HG03439 (cell line): ENCODE data around the gene RPS24.
"Not testable (repeated sequence)": the region's sequence is repeated elsewhere in the genome, so short reads cannot be mapped to it uniquely, and the experiment has no call there.

ENCODE experiments used
- ATAC-seq: cut with Tn5 transposase; IDR thresholded peaks from one replicate; pipeline ENCODE4 v1.9.1; 2021; ENCODE audit warnings: mild to moderate bottlenecking, moderate library complexity; ENCODE audit not compliant: unreplicated experiment

Gene RPS24

DNA sequence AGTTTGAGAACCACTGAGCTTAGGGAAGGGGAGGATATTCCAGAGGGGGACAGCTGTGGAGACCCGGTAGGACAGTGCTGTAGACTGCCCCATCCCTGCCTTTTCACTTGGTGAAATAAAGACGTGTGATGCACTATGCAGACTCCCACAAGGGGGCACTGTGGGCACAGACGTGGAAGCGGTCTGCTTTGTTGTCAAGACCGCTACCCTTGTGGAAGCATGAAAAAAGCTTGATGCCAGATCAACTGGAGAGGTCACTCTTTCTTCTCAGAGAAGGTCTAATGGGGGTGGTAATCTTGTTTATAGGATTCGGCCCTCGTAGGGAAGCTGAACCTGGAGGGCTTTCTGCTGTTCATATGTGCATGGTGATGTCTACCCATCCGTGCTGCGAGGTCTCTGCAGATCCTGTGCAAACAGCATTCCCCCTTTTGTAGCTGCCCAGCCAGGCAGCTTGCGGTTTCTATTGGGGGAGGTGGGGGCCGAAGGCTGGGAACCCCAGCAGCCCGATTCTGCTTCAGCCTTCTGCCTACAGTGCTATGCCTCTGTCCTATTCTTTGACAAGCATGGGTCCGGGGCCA, 13.7 kb downstream of the RPS24 start:
- no peak for ATAC-seq

DNA sequence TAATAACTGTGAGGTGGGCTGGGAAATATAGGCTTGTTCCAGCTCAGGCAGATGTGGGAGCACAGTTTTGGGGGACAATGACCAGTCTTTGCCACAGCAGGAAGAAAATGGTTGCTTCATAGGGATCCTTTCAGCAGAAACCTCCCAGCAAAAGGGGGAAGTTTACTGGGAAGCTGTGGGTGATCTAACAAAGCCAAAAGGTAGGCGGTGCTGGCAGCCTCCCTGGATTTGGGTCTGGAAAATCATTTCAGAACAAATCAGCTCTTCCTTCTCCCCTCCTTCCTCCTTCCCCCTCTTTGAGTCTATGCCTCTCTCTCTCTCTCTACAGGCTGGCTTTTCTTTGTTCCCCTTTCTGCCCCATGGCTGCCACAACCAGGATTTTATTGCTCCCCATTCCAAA, 16.2 kb downstream of the RPS24 start:
- no peak for ATAC-seq

DNA sequence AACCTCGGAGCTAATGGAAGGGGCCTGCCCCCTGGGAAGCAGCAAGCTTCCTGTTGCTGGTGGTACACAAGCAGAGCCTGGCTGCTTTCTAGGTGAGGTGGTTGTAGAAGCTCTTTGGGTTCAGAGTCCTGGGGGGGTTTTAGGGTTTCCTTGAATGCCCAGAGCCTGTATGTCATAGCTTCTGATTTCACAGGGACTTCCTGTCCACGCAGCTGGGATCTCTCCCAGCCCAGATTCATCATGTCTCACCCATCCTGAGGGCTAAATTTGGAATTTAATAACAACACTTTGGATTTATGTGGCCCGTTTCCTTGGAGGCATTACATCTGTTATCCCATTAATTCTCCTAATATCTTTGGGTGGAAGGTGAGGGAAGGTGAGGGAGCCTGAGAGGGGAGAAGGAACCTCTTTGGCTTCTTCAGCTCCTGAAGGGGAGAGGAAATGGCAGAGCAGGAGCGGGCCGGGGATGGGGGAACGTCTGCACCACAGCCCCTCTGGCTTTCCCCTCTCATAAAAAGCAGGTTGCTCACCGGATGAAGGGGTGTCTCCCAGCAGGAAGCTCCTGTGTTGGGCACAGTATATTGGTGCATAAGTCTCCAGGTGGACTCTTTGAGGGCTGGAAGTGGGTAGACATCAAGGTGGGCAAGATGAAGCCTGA, 19.7 kb downstream of the RPS24 start:
- ATAC-seq = no peak

GRCh38 chr10:78058562-78058961, 24.9 kb downstream of the RPS24 start:
- ATAC-seq = no peak

- no peak for ATAC-seq
Measured at GRCh38 chr10:78059906-78060702, 26.4 kb downstream of the RPS24 start.

DNA sequence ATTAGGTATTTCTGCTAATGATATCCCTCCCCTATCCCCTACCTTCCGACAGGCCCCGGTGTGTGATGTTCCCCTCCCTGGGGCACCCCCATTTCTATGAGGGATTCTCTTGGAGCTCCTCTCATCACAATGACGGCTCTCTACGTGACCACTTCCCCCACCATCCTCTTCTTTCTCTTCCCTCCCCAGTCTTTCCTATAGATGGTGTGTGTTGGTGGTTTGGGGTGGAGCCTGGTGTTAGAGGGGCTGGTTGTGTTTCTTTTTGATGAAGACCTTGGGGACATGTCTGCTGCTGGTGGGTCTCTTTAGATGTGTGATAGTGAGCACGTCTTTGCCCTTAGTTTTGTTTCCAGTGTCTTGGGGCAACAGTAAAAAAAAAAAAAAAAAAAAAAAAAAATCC, 28.6 kb downstream of the RPS24 start:
- no peak for ATAC-seq

DNA sequence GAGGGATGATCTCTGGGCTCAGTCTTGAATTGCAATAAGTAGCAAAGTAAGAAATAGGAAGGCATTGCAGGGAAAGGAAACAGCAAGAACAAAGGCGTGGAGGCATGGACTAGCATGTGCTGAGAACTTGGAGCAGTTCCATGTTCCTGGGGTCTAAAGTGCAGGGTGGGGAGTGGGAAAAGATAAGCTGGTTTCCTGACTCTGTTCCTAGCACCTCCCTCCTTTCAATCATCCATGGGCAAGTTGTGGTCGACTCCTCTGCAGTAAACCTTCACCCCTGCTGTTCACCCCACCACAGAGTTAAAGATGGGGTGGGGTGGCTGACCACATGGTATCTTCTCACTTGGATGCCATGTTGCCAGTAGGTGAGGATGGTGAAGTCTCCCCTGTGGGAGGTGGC, 29.6 kb downstream of the RPS24 start:
- ATAC-seq = no peak

DNA sequence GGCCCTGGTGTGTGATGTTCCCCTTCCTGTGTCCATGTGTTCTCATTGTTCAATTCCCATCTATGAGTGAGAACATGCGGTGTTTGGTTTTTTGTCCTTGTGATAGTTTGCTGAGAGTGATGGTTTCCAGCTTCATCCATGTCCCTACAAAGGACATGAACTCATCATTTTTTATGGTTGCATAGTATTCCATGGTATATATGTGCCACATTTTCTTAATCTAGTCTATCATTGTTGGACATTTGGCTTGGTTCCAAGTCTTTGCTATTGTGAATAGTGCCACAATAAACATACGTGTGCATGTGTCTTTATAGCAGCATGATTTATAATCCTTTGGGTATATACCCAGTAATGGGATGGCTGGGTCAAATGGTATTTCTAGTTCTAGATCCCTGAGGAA, 31.3 kb downstream of the RPS24 start:
- not testable (repeated sequence) for ATAC-seq

DNA sequence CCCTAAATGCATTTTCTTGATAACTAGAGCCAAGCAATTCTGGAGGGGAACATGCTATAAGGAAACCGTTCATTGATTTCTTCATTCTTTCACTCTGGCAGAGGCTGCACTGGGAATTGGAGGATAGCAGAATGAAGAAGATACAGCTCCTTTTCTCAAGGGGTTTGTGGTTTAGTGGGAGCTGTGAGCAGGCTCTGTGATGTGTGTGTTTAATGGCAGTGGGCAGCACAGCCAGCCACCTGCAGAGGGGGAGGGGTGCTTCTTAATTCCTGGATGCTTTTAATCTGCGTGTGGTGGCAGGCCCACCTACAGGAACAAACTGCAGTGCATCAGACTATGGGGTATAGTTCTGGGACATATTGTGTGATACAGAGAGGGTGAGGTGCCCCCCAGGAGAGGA, 31.9 kb downstream of the RPS24 start:
- no peak for ATAC-seq

DNA sequence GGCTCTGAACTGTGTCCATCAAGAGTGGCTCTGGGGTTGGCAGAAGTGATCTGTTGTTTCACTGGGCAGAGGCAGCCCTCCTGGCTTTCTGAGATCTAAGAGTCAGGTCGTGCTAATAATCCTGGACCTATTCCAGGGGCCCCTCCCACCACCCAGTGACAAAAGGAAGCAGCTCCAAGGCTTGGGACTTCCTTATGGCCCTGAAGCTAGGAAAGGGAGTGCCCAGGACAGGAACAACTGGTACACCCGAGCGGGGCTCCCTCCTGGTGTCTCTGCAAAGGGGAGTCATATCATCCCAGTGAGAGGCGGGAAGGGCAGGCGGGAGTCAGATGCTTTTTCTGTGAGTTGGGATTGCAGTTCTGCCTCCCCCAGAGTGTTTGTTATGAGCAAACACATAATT, 32.3 kb downstream of the RPS24 start:
- no peak for ATAC-seq

GRCh38 chr10:78066728-78067430, 33.2 kb downstream of the RPS24 start:
- ATAC-seq = no peak

- no peak for ATAC-seq
Measured at GRCh38 chr10:78069151-78069550, 35.5 kb downstream of the RPS24 start.

GRCh38 chr10:78070064-78070463, 36.4 kb downstream of the RPS24 start:
- not testable (repeated sequence) for ATAC-seq

- no peak for ATAC-seq
Measured at GRCh38 chr10:78070726-78071125, 37.1 kb downstream of the RPS24 start.

DNA sequence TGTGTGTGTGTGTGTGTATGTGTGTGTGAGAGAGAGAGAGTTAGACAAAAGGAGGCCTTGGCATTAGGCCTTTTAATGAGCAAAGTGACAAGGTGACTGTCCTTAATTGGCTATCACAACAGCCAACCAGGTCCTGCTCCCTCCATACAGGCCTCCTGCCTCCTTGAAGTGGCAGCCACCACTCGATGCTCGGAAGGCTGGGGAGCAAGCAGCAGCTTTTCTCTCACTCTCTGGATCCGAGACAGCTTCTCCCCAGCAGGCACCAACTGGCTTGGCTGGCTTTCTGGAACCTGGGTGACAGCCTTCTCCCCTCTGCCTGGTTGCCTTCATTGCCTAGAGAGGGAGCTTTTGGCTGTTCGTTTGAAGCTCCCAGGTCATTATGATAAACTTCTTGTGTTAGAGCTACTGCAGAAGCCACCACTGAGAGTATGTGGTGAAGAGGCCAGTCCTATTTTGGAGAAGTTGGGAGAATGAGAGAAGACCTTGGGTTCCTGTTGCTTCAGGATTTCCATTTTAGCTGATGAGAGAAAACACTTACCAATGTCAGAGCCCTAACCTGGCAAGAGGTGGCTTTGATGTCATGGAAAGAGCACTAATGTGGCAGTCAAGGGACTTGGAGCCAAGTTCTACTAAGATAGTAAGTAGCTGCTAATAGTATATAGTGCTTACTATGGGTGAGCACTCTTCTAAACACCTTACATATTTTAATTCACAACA, 37.6 kb downstream of the RPS24 start:
- no peak for ATAC-seq

GRCh38 chr10:78071857-78072179, 38.2 kb downstream of the RPS24 start:
- ATAC-seq = no peak

- no peak for ATAC-seq
Measured at GRCh38 chr10:78072504-78072903, 38.8 kb downstream of the RPS24 start.

DNA sequence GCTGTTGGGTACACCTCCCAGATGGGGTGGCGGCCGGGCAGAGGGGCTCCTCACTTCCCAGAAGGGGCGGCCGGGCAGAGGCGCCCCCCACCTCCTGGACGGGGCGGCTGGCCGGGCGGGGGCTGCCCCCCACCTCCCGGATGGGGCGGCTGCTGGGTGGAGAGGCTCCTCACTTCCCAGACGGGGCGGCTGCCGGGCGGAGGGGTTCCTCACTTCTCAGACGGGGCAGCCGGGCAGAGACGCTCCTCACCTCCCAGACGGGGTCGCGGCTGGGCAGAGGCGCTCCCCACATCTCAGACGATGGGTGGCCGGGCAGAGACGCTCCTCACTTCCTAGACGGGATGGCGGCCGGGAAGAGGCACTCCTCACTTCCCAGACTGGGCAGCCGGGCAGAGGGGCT, 42.1 kb downstream of the RPS24 start:
- not testable (repeated sequence) for ATAC-seq

DNA sequence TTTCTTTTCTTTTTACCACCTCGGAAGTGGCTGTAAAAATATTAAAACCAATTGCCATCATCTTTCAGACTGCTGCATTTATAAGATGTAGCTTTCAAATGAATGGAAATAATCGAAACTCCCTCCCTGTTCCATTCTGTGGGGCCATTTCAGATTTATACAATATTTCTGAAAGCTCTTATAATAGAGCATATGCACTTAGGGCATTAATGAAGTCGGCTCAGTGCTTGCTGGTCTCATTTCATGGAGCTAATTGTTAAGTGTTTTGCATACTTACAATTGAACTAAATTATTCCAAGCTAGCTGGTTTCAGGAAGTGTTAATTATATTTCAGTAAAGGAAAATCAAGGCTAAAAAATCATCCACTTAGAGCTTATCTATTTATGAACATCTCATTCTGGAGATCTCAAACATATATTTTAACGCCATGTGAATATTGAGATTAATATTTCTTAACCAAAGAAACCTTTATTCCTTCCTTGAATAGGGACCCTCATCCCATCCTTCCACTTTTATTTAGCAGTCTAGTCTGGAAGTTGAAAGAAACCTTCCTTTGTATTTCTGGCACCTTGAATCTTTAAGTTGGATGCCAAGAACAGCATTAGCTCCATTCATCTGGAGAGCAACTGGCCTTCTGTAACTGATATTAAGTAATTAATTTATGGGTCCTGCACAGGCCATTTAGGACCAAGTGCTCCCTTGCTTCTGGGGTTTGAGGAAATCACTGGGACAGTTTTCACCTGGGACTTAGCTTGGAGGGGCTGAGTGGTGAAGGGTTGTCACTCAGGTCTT, 45.1 kb downstream of the RPS24 start:
- no peak for ATAC-seq

DNA sequence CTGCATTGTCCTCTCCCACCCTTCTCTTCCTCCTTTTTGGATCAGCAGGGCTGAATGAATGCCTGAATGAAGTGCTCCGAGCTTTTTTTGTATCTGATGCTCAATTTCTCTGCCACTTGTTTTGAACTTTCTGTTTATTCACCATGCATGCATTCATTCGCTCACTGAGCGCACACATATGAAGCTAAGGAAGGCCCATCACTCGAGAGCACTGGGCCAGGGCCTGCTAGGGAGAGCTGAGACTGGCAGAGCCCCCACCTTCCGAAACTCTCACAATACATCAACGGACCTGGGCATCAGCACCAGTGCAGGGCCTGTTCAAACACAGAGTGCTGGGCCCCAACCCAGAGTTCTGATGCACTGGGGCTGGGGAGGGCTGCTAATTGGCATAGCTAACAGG, 45.7 kb downstream of the RPS24 start:
- no peak for ATAC-seq
